ENCODE measurements around the gene NARF.

NARF gene

DNA sequence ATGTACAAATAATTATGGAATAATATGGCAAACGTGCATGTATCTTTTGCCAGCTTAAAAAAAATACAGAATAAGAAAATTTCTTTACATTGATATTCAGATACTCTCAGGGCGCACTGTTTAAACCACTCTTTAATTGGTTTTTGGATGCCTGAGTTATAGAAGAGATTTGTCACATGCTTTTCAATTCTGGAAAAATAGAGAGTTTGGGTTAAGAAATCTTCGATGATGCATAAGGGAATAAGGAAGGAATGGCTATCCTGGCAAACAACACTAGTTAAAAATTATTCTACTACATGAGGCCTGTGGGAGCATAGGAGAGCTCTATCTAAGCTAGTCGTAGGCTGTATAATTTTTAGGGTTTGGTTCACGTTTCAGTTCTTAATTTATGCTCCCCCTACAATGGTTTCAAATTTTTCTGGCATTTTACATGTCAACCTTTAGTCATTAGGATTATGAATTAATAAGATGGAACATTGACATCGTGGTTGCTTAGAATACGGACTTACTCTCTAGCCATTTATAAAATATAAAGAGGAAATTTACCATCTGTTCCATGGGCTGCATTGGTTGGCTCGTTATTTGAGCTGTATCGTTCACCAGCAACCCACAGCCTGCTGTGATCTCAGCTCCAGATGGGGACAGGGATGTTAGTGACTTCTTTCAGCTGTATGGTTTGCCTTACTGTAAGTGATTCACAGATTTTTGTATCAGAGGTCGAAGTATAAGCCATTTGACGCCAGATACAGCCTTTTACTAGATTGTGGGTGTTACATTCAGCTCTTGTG is 15.9 kb downstream of the NARF start:
- DNase-seq (ENCODE audit: low read depth in 2 of 2) = no peak

DNA sequence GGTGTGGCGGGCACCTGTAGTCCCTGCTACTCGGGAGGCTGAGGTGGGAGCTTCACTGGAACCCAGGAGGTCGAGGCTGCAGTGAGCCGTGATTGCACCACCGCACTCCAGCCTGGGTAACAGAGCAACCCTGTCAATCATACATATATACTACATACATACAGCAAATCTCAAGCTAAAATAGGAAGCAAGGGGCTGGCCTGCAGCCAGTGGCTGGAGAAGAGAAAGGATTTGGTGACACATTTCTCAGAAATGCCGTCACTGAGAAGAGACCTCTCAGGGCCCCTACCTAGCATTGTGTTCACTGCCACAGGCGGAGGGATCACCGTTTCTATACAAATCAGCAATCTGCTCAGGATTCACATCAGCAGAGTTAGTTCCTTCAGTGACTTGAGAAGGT is 16.9 kb downstream of the NARF start:
- no peak for DNase-seq (ENCODE audit: low read depth in 2 of 2)

DNA sequence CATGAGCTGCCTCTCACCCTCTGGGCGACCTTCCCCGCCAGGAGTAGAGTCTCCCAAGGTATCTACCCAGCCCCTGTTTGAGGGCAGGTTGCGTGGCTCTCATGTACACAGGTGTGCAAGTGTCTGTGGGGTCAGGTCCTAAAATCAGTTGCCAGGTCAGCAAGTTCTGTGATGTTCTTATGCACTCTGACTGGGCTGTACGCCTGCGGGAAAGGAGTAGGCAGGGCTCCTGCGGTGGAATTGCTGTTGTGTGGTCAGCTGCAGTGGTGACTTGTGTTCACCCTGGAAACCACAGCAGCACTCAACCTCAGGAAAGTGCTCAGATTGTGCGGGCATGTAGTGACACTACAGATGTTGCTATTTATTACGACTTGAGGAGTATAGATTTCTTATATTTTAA is 19.4 kb downstream of the NARF start:
- no peak for DNase-seq (ENCODE audit: low read depth in 2 of 2)

DNA sequence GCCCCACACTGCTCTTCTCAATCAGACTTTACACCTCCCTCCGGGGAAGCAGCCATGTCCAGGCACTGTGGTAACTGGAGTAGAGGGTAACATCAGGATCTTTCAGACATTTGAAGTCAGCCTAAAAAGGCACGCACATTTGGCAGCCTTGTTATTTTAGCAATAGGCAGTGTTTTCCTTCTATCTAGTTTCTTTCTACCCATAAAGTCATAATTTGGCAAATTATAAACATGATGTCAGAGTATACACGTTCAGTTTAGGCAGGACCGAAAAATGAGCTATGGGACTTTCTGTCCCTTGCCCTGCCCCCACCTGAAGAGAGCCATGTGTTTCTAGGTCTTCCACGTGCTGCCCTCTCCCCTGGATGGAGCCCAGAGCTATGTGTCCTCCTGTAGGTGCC is 21.1 kb downstream of the NARF start:
- DNase-seq (ENCODE audit: low read depth in 2 of 2) = no peak

DNA sequence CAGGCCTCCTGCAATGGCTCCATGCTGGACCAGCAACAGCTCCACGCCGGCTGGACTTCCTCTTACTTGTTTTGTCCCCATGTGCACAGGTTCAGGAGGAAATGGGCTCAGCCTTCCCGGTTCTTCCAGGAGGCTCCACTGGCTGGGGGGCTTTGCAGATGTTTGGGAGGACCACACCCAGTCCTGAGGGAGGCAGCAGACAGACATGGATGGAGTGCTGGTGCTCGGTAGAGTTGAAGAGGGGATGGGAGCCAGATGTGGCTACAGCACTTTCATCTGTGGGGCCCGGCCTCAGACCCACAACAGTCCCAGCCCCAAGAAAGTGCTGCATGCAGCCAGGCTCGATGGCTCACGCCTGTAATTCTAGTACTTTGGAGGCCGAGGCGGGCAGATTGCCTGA is 21.8 kb downstream of the NARF start:
- no peak for DNase-seq (ENCODE audit: low read depth in 2 of 2)

DNA sequence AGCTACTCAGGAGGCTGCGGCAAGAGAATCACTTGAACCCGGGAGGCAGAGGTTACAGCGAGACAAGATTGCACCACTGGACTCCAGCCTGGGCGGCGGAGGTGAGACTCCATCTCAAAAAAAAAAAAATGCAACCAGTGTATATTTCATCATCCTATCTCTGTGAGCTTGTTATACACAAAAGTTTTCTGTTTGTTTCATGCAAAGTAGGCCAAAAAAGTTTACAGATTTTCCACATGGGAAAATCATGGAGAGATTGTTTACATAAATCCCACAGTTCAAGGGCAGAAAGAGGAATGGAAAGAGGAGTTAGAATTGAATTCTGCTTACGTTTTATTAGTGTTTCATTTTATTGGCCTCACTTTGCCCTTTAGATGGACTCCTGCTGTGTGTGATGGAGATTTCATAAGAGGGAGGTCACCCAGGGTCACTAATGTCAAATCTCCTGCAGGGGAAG is 24.7 kb downstream of the NARF start:
- DNase-seq (ENCODE audit: low read depth in 2 of 2) = no peak

DNA sequence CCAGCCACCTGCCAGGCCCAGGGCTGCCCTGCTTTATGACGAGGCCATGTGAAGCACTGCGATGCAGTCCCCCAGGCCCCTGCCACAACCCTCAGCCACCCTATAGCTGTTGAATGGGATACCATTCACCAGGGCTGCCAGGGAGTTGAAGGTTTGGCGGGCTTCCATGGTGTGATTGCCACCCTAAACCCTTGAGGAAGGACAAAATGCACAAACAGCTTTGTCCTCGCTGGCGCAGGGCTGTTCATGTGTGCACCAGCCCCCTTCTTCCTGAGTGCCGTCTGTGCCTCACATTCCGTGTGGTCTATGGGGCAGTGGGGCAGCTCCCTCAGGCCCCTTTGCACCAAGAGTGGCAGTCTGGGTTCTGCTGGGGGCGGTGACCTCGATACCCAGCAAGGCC is 25.3 kb downstream of the NARF start:
- DNase-seq (ENCODE audit: low read depth in 2 of 2) = no peak

DNA sequence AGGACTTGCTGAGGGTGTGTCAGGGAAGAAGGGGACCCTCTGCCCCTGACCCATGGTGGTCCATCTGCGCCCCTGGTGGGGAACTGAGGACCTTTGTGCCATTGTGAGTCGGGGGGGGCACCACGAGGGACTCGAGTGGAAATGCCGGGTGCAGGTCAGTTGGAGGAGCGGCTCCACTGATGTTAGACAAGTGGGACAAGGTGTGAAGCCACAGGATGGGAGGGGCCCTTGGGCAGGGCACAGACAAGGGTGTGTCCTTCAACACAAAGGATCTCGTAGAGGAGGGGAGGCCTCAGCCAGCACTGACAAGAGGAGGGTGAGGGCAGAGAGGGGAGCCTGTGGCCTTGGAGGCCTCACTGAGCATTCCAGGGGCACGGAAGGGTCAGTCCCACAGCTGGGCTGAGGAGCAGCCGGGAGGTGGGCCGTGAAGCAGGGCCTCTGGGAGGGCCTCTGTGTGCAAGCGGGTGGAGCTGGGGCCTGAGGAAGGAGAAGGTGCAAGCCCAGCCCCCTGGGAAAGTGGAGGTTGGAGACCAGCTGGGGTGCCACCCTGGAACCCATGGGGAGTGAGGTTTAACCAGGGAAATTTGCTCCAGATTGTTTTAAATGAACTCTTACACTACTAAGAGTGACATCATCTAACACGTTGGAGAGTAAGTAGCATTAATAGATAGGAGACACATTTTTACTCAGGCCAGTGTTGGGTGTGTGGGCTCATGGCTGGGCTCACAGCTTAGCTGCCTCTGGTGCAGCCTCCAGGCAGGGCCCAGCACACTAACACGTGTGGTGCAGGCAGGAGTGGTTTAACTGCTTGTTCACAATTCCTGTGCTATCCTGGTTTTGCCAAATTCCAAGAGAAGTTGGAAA is 27.9 kb downstream of the NARF start:
- no peak for DNase-seq (ENCODE audit: low read depth in 2 of 2)

DNA sequence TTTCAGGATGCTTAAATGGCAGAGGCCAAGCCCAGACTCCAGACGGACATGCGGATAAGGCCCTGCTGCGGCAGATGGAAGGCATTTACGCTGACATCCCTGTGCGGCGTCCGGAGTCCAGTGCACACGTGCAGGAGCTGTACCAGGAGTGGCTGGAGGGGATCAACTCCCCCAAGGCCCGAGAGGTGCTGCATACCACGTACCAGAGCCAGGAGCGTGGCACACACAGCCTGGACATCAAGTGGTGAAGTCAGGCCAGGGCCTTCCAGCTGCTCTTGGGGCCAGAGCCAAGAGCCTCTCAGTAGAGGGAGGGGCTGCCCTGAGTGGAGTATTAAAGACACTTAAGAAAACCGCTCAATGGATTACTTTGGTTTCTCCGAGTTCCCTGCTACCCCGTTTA is 29.4 kb downstream of the NARF start:
- DNase-seq (ENCODE audit: low read depth in 2 of 2) = no peak

DNA sequence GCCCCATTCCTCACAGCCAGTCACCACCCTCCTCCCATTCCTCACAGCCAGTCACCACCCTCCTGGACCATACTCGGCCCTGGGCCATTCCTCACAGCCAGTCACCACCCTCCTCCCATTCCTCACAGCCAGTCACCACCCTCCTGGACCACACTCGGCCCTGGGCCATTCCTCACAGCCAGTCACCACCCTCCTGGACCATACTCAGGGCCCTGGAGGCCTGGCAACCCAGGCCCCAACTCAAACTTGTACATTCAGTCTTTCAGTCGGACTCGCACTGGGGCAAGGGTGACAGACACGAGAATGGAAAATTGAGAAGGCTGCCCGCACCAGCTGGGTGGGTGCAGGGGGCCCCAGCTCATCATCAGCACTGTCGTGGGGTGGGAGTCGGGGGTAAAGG is 30.6 kb downstream of the NARF start:
- DNase-seq (ENCODE audit: low read depth in 2 of 2) = no peak

DNA sequence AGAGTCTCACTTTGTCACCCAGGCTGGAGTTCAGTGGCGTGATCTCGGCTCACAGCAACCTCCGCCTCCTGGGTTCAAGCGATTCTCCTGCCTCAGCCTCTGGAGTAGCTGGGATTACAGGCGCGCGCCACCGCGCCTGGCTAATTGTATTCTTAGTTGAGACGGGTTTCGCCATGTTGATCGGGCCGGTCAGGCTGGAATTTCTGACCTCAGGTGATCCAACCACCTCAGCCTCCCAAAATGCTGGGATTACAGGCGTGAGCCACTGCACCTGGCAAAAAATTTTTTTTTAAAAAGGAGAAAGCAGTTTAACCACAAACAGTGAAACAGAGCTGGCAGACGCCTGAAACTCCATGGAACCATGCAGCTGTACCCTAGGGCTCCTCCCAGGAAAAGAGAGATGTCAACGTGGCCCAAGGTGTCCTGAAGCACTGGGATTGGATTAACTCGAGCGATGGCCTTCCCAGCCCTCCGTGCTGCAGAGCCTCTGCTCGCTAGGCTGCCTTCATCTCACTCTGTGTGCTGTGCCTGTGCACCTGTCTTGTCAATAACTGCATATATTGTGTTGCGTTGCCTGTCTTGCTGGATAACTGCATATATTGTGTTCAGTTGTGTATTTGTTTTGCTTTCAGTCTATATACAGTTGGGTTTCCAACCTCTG is 31.4 kb downstream of the NARF start:
- no peak for DNase-seq (ENCODE audit: low read depth in 2 of 2)

DNA sequence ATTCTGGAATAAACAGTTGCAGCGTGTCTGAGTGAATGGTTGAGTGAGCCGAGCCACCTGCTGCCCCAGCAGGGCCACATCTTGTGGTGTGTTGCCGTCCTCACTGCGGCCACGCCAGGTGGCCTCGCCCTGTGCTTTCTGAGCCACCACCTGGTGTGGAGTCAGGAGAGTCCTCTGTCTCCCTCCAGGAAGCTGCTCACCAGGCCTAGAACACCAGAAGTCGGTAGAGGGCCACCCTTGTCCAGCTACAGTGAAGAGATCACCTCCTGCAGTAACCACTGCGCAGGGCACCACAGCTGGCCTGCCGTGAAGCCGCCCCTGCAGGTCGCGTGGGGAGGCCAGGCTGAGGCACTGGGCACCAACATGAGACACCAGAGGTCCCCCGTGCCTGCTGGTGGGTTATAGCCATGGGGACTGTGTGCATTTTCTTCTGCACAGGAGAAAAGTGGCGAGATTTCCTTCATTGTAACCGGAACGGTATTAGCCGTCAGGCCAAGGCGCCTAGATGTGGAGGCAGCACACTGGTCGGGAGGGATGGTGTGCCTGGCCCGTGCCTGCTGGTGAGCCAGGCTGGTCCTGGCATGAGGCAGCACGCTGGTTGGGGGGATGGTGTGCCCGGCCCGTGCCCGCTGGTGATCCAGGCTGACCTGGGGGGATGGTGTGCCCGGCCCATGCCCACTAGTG is 32.1 kb downstream of the NARF start:
- no peak for DNase-seq (ENCODE audit: low read depth in 2 of 2)

DNA sequence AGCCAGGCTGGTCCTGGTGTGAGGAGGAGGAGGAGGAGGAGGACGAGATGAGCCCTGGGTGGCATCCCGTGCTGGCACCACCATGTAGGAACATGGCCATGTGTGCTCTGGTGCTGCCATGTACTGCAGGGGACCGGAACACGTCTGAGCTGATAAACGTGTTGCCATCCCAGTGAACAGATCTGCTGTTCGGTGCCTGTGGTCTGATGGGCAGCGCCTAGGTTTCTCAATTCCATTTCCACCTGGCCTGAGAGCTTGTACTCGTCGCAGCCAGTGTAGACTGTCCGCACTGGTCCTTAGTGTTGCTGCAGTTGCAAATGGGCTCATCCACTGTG is 32.6 kb downstream of the NARF start:
- DNase-seq (ENCODE audit: low read depth in 2 of 2) = no peak

DNA sequence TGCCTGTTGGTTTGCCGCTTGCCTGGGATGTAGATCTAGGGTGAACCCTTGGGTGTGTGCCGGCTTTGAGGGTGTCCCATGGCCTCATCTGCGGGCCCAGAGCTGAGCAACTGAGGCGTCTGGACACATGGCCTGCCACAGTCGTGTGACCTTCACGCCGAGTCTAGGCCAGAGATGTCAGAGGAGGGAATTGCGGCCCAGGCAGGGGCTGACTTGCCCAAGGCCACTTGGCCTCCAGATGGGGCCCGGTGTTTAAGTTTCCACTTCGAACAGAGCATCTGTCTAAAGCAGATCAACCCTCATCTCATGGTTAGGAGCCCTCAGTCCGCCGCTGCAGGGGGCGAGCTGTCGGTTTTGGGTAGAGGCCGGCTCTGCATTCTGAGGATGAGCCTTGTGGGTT is 33.0 kb downstream of the NARF start:
- DNase-seq (ENCODE audit: low read depth in 2 of 2) = no peak

DNA sequence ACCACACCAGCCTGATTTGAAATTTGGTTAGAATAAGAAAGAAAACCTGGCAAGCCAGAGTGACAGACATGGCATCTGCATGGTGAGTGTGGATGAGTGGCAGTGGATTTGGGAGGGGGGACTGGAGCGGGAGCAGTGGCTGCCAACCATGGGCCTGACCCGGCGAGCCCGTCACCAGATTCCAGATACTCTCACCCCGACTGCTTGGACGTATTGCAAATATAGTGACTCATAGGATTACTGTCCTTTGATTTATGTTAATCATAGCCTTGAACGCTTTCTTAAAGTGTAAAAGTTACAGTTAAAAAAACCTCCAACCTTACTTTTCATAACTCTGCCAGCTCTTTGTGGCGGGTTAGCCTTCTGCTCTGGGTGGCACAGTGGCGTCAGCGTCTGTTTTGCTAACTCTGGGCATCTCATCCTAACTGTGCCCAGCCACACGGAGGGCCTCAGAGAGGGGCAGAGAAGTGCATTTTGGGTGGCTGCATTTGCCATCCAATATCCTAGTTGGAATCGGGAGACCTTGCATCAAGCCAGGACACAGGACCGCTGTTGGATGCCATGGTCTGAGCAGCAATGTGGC is 34.2 kb downstream of the NARF start:
- DNase-seq (ENCODE audit: low read depth in 2 of 2) = no peak

DNA sequence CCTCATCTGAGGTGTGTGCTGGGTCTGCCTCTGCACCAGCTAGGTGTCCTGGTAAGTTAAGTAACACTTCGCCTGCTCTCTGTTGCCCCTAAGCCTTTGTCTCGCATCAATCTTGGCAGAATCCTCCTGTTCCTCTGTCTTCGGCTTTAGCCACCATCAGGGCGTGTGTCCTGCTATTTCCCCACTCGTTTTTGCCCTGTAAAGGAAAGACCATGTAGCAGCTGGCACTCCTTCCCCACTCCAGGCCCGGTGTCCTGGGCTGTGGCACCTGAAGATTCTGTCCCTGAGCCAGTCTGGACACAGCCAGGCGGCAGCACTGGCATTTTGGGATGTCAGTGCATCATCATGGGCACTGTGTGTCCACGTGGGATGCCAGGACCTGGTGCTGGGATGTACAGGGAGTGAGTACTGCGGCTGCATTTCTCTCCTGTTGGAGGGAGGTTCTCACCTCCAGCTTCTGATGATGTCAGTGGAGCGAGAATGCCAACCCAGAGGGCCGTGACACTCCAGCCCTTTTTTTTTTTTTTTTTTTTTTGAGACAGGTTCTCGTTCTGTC is 34.8 kb downstream of the NARF start:
- DNase-seq (ENCODE audit: low read depth in 2 of 2) = no peak

DNA sequence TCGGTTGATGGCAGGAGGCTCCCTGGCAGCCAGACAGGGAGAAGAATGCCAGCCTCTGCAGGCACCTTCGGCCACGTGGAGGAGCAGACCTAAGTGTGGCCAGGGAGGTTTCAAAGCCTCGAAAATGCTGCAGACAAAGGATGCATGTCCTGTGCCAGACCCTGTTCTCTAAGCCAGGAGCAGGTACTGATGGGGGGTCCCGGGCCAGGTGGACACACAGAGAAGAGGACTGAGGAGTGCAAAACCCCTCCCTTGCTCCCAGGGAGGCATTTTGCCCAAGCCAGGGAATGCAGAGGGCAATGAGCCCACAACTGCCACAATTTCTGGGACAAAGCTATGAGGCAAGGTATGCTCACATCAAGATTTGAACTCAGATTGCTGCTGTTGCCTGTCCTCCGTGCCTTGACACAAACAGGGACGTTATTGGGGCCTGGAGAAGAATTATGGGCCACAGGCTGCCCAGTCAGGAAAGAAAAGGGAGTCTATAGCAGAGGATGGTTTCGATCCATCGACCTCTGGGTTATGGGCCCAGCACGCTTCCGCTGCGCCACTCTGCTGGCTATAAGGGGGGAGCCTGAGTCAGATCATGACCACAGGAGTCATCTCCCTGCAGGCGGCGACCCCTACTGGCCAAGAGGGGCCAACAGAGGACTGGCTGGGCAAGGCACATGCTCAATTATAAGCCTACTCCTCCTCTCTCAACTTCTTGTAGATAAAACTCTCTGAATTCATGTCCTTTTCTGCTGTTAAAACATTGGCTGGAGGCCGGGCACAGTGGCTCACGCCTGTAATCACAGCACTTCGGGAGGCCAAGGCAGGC is 35.9 kb downstream of the NARF start:
- peak; percentile 76 to 78 for DNase-seq (ENCODE audit: low read depth in 2 of 2)

DNA sequence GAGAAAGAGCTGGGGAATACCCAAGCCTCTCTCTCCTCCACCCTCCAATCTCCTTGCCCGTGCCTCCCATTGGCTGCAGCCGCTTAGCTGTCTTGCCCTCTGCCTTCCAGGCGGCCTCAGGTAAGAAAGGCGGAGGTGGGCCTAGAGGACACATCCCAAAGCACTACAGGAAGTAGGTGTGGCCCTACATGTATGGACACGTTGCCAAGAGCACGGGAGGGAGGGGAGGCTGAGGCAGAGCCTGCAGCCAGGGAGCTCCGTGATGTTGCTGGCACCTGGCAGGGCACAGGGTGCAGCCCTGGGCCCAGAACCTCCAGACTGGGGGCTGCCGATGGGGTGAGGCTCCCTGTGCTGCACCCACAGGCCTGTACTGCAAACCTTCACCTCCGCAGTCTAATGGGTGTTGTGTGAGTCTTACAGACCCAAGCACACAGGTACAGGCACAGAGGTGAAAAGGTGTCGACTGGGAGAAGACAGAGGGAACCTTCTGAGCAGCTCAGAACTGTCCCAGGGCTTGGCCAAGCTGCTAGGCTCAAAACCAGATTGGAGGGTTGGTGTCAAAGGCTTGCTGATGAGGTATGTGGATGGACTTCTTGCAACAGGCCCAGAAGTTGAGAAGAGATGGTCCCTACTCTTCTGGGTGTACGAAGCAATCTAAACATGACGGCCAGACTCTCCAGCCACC is 37.4 kb downstream of the NARF start:
- DNase-seq (ENCODE audit: low read depth in 2 of 2) = no peak

DNA sequence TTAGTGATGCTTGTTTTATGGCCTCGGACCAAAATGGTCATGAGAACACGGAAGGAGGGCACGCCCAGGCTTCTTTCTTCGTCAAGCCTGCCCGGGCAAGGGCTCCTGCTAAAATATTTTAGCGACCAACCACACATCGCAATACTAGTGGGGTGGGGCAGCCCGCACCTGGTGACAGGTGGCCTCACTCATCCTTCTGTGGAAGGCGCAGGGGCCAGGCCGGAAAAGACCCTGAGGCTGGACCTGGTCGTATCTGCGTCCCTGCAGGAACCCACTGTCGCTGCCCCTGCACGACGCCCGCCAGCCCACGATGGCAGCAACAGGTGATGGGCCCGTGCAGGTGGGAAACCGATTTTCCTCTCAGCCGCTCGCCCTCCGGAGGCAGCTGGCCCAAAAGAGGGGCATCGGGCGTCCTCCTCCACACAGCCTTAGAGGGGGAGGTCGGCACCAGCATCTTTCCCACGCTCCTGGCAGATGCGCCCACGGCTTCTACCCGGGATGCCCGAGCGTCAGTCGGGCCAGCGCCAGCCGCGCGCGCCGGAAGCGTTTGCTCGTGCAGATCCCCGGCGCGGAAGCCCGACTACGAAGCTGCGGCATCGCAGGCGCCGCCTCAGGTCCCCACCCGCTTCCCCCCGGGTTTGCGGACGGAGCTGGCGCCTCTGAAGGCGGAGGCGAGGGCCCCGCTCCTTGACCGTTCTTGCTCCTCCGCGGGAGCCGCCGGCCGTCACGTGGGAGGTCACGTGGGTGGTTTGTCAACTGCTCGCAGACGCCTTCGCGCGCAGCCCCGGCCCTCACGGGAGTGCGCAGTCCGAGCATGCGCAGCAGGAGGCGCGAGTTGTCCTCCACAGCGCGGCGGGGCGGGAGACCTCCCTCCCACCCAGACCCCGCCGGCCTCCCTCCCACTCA is 38.2 kb downstream of the NARF start:
- peak; percentile 82 to 91 for DNase-seq (ENCODE audit: low read depth in 2 of 2)
